ENCODE results near the gene KRTAP10-7.
"Not testable (repeated sequence)": the region's sequence is repeated elsewhere in the genome, so short reads cannot be mapped to it uniquely, and the experiment has no call there.

KRTAP10-7 gene

DNA sequence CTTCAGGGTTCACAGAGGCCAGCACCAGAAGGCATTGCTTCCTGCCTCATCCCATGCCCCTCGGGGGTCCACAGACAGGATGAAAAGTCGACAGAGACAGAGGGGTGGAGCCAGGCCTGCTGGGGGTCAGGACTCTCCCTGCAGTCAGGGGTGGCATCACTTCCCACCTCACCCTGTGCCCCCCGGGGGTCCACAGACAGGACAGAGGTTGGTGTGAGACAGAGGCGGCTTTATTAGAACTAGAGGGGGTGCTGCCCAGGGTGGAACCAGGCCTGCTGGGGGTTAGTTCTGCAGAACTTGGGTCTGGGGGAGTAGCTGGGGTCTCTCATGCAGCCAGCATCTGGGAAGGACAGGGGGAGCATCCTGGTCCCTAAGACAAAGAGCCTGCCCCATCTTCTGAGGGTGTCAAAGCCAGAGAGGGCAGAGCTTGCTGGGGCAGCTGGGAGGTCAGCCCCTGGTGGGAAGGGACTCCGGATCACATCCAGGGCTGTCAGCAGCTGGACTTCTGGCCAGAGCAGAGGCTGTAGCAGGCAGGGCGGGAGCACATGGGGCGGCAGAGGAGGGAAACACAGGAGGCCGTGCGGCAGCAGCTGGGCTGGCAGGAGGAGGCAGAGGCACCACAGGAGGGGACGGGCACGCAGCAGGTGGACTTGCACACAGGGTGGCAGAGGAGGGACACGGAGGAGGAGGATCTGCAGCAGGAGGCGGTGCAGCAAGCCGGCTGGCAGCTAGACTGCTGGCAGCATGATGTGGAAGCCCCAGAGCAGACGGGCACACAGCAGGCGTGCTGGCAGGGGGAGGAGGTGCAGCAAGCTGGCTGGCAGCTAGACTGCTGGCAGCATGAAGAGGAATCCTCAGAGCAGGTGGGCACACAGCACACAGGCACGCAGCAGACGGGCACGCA is 9.2 kb upstream of the KRTAP10-7 start:
- not testable (repeated sequence) for DNase-seq (ENCODE audit: low spot score)

DNA sequence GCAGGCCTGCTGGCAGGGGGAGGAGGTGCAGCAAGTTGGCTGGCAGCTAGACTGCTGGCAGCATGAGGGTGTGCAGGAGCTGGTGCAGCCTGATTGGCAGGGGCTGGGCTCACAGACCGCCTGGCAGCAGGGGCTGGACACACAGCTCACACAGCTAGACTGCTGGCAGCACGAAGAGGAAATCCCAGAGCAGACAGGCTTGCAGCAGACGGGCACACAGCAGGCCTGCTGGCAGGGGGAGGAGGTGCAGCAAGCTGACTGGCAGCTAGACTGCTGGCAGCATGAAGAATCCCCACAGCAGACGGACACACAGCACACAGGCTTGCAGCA is 8.6 kb upstream of the KRTAP10-7 start:
- DNase-seq (ENCODE audit: low spot score) = not testable (repeated sequence)

DNA sequence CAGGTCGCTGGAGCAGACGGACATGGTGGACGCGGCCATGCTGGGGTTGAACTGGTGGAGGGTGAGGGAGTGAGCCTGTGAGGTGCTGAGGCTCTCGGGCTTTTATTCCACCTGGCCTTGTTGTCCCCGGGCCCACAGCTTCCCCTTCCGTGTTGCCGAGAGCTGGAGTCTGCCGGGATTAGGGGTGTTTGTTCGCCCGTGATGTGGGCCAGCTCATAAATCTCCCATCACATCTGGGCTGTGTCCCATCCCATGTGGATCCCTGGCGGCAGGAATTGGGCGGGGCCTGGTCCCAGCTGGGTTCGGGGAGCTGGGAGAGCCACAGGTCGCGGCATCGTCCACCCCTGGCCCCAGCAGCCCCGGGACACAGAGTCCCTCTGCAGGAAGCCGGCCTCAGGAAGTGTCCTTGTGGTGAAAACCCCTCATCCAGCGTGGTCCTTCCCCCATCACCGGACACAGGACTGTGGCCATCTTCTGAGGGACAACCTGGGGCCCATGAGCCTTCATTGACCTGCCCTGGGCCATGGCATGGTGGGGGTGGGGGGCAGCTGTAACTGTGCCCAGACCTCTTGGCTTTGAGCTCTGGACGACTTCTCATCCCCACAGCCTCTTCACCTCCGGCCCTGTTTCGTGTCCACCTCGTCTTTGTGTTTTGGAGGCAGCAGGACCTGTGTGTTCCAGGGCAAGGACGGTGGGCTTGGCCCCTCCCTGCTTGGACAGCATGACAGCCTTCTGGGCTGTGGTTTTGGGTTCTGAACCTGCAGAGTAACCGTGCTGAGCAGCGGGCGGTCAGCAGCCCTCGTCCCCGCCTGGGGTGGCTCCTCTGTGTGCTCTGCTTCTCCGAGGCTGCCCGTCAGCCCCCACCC is 7.7 kb upstream of the KRTAP10-7 start, which contains the start of gene KRTAP10-6:
Gene KRTAP10-6, minus strand, starts transcription at position 60 of the 866 bp plus-strand sequence. Its CDS starts 21 bp downstream, at position 39.
- no peak for DNase-seq (ENCODE audit: low spot score)

DNA sequence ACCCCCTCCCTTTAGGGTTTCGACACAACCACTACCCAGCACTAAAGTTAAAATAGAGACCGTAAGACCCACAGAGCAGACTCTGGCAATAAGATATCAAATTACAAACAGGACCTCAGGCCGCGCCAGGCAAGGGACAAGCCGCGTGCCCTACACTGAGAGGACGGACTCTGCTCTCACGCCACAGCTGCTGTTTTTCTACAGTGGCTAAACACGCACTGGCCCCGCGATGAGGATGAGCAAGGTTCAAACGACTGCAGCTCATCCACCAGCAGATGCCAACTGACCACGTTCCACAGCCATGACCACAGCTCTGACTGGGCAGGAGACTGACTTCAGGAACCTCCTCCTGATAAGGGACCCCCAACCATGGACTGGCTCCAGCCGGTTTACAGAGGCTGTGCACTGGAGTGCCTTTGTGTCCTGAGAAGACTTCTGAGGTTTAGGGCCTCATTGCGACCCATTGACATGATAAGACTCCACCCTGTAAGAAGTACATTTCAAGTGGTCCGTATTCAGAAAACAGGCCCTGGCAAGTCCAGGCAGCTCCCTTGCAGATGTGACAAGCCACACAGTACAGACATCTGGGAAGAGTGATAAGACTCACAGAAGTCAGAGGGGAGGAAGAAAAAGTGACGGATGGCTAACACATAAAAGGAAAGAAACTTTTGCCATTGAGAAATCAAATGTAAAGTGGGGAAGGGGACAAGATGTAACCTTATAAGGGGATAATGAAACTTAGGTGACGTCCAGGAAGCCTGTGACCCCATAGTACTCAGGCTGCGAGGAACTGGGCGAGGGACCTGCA is 6.6 kb upstream of the KRTAP10-7 start:
- DNase-seq (ENCODE audit: low spot score) = no peak

DNA sequence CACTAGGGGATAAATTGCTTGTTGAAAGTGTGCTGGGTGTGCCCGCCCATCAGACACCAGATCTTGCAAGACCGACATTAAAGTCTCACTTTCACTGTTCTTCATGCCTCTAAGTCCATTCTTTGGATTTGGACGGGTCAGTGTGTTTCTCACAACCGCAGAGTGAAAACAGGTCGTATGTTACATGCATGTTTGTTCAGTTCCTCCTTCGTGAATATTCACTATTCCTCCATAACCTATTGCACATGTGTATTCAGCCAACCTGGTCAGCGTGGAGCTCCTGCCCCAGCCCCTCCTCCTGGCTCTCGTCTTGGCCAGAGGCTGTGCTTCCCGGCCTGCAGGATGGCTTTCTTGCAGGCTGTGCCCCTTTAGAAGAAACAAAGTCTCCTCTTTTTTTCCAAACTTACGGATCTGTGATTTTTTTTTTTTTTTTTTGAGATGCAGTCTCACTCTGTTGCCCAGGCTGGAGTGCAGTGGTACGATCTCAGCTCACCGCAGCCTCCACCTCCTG is 5.9 kb upstream of the KRTAP10-7 start:
- DNase-seq (ENCODE audit: low spot score) = no peak

DNA sequence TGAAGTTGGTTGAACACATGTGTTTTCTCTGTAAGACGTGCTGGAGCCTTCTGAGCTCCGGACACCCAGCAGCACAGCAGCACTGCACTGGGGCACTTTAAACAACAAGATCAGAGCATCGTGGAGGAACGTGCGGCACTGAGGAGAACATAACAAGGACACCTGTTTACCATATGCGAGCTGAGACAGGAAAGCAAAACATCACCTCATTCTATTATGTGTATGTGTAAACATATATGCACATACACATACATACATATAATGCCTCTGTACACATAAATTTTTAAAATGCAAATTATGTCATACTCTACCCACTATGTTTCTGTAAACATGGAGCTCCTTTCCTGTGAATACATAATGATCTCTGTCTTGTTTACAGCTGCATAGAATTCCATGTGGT is 4.9 kb upstream of the KRTAP10-7 start:
- no peak for DNase-seq (ENCODE audit: low spot score)

DNA sequence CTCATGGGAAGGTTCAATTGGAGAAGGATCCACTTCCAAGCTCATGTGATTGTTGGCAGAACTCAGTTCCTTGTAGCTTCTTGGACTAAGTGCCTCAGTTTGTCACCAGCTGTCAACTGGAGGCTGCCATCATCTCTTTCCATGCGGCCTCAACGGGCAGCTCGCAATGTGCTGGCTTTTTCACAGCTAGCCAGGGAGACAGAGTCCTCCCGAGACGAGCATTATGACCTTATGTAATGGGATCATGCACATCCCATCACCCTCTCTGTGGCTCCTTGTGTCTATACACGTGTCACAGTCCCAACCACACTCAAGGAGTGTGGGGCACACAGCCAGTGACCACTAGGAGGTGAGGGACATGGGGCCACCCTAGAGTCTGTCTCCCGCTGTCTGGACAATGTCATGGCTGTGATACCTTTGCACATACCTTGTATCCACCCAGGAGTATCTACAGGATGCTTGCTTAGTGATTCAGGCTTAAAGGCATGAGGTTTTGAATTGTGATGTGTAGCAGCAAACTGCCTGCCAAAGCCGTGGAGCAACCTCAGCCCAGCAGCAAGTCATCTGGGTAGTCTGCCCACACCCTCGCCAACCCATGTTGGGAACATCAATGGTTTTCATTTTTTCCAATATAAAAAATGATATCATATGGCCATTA is 4.2 kb upstream of the KRTAP10-7 start:
- DNase-seq (ENCODE audit: low spot score) = no peak

DNA sequence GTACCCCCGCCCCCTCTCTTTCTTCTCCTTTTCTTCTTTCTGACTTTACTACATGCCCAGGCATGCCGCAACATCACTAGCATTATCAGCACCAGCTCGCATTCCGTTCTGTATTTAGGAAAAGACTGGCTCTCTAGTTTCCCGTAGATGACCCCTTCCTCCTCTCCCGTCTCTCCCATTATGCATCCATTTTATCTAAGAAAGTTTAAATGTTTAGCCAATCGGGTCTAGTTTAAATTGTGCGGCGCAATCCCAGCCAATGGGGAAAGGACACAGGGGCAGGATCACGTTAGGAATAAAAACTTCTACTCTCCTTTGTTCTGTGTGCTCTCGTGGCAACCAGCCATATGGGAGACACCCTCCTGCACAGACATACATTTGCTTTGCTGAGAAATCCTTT is 2.3 kb upstream of the KRTAP10-7 start:
- DNase-seq (ENCODE audit: low spot score) = no peak

DNA sequence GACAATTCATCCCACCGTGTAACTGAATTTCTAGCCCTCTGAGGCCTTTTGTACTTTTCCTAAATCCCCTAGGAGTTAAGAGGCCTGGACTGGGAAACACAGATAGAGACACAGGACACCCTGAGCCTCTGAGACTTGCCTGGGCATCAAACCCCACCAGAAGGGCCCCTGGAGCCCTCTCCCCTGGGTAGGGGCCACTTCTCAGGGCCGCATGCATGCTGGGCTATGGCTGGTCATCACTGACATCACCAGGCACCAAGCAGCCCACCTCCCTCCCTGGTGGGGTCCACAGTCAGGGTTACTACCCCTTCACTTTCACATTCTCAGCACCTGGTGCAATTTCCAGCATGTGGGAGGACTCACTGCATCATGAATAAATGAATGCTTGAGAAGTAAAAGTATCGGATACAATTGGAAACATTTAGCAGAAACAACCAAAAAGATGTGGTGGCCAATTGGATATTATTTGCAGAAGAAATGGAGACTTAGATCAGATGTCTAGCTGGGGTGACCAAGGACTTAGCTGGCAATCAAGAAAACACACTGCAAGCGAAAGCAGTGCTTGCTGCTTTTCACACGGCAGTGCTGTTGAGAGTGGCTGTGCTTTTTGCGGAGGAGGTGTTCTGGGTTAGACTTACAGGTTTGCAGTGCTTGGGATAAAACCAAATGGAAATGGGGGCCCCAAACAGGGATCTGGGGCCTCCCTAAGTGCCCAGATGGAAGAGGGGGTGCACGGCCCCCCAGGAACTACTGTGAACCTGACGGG is 950 bp upstream of the KRTAP10-7 start:
- no peak for DNase-seq (ENCODE audit: low spot score)

DNA sequence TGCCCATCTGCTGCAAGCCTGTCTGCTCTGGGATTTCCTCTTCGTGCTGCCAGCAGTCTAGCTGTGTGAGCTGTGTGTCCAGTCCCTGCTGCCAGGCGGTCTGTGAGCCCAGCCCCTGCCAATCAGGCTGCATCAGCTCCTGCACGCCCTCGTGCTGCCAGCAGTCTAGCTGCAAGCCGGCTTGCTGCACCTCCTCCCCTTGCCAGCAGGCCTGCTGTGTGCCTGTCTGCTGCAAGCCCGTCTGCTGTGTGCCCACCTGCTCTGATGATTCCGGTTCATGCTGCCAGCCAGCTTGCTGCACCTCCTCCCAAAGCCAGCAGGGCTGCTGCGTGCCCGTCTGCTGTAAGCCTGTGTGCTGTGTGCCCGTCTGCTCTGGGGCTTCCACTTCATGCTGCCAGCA is 694 bp downstream of the KRTAP10-7 start:
- DNase-seq (ENCODE audit: low spot score) = not testable (repeated sequence)

DNA sequence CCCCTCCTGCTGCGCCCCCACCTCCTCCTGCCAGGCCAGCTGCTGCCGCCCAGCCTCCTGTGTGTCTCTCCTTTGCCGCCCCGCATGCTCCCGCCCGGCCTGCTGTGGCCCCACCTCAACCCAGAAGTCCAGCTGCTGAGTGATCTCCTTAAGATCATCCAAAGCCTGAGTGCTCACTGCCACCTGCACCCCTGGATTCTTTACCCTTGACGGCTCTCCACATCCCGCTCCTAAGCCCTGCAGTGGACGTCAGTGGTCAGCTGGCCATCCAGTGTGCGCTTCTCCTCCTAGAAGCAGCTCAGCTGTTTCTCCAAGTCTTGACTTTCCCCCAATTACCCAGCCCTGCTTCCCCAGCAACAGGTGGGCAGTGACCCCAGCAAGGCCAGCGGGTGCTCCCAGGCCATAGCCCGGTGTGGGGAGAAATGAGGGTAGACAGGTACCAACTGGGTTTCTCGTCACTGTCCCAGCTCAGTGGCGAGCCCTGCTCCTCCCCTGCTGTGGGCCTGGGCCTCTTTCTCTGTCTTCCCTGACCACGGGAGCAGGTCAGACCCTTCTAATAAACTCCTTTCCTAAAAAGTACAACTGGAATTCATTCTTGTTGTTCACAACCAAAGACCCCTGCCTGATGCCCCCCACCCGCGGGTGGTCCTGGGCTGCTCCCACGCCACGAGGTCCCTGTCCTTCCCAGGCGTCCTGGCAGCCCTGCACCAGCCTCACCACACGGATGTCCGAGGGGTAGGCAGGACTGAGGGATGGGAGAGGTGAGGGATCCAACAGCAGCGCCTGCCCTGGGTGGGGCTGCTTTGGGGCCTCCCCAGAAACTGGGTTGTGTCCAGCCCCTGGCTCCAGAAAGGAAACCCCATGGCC is 1.4 kb downstream of the KRTAP10-7 start:
- no peak for DNase-seq (ENCODE audit: low spot score)

DNA sequence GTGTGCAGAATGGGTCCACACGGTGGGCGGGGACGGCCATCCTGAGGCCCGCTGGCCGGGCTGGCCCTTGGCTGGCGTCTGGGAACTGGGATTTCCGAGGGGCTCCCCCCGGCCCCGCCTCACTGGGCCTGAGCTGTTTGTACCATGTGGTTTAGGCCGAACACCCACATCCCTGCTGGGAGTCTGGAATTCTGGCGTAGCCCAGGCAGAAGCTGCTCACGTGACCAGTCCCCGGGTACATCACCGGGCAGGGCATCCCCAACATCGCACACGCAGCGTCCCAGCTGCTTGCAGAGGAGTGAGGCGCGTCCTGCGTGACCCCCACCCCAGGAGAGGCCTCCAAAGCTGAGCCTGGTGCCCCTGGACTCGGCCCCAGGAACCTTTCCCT is 2.1 kb downstream of the KRTAP10-7 start:
- DNase-seq (ENCODE audit: low spot score) = no peak

DNA sequence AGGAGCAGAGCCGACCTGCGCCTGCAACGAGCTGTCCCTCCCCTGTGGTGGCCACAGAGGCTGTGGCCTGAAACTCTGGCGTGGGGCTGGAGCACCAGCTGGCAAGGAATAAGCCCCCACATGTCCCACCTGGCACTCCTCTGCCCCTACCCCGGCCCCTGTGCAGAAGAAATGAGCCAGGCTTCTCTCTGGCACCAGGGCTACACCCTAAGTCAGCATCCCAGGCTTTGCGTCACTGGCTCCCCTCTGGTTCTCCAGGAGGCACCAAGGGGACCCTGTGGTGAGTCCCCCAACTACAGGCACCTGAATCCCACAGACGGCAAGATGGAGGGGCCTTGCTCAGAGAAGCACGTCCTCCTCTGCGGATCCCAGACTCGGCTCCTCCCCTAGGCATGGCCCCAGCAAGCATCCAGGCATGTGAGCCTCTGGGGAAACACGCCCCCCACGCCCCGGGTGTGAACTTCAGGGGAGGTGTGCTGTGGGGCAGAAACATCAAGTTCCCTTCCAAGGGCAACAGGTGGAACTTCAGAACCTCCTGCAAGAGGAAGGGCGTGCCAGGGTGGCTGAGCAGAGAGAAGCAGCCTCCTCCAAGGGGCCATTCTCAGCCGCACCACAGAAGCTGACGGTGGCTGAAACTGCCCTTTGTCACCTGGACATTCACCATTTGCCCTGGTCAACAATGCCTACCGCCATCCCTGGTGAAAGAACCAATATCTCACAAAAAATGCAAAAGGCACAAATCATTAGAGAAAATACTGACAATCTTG is 2.9 kb downstream of the KRTAP10-7 start:
- DNase-seq (ENCODE audit: low spot score) = no peak

DNA sequence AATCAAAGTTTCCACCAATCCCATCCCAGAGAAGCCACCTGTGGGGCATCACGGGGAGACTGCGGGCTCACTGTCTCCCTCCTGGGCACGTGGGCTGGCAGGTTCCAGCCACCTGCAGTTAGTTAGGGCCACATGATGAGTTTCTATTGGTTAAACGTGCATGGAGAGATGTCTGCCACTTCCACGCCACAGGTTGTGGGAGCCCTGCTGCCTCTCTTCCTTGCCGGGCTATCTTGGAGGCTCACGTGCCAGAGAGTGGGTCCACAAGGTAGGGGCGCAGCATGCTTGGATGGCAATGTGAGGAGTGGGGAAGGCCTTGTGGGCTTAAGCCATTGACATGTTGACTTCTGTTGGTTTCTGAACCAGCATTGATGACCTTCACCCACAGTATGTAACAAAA is 3.5 kb downstream of the KRTAP10-7 start:
- no peak for DNase-seq (ENCODE audit: low spot score)

DNA sequence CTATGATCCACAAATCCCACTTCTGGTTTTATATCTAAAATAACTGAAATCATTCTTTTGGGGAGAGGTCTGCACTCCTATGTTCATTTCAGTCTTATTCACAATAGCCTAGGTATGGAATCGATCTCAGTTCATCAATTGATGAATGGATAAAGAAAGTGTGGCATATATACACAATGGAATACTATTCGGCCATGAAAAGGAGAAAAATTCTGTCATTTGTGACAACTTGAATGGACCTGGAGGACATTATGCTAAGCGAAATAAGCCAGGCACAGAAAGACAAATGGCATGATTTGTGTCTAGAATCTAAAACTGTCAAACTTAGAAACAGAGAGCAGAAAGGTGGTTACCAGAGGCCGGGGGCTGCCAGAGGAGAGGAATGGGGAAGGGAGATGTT is 6.1 kb downstream of the KRTAP10-7 start:
- no peak for DNase-seq (ENCODE audit: low spot score)

DNA sequence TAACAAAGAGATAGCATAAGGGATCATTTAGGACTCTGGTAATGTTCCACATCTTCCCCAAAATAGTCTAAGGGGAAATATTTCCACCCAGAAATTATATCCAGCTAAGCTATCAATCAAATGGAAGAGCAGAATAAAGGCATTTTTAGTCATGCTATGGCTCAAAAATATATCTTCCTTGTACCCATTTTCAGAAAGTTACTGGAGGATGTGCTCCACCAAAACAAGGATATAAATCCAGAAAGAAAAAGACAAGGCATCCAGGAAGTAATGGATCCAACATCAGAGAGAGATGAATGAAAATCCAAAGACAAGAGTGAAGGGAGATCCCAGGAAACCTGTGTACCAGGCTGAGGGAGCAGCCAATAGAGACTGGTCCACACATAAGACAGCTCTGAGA is 8.8 kb downstream of the KRTAP10-7 start:
- no peak for DNase-seq (ENCODE audit: low spot score)

DNA sequence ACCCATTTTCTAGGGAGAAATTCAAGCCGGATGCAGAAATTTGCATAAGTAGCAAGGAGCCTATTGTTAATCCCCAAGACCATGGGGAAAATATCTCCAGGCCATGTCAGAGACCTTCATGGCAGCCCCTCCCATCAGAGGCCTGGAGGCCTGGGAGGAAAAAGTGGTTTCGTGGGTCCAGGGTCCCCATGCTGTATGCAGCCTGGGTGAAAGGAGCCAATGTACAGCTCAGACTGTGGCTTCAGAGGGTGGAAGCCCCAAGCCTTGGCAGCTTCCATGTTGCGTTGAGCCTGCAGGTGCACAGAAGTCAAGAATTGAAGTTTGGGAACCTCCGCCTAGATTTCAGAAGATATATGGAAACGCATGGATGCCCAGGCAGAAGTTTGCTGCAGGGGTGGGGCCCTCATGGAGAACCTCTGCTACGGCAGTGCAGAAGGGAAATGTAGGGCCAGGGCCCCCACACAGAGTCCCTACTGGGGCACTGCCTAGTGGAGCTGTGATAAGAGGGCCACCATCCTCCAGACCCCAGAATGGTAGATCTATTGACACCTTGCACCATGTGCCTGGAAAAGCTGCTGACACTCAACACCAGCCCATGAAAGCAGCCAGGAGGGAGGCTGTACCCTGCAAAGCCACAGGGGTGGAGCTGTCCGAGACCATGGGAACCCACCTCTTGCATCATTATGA is 9.9 kb downstream of the KRTAP10-7 start:
- not testable (repeated sequence) for DNase-seq (ENCODE audit: low spot score)

DNA sequence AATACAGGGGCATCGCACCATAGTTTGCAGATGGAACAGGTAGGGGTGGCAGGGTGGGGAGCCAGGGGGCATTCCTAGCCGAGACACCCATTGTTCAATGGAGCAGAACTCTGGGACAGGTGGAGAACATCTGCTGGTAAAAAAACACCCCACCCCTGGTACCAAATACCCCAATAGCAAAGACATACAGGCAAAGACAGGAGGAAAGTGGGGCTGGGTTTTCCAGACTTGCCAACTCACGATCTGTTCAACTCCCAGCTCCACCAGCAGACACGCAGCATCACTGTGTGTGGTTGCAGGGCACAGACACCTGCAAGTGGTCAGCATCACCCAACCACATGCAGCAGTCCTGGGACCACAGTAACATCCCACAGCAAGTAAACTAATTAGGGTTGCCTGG is 11.2 kb downstream of the KRTAP10-7 start:
- no peak for DNase-seq (ENCODE audit: low spot score)

Measured in germinal center (tissue), 1 donor.